ENCODE measurements around the gene PNP. TPM values are rescaled to one million over a fixed set of nuclear protein-coding genes. Genes with fewer than 3 reads are reported as not detected.

Gene PNP
- total RNA-seq, 1 experiment from 2014 or later = 97.0 TPM

DNA sequence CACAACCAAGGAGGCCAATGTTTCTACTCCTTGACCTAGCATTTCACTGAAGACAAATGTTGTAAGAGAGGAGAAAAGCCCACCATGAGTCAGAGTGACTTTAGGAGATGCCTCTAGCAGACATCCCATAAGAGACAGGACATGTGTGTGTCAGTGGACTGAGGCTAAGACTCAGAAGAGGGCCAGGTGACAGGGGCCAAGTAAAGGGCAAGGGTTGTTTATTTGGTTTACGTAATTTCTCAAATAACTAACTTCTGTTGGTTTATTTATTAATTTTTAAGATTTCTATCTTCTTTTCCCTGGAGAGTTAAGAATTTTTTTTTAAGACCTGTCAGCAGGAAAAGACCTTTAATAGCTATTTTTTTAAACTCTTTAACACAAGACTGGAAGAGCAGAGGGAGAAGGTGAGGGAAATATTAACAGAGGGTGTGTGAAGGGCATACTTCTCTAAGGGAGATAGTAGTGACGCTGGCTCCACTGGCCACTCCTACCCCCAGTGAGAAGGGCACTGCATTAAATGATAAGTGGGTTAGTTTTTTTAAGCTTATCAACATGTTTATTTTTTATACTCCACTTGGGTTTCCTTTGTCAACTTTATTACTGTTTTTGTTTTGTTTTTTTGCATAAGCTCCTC, 3.4 kb downstream of the PNP start:
- H3K27ac ChIP-seq (ENCODE audit: low read depth, low read length, poor library complexity, severe bottlenecking) = no peak overlapping the region

DNA sequence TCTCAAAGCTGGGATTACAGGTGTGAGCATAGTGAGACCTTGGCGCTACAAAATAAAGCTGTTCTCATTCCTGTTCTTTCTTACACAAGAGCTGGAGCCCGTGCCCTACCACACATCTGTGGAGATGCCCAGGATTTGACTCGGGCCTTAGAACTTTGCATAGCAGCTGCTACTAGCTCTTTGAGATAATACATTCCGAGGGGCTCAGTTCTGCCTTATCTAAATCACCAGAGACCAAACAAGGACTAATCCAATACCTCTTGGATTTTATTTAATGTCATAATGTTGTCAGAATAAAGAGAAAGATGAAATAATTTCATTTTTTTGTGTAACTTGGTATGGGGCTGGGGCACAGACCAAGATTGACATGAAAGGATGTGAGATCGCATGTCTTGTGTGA, 7.6 kb downstream of the PNP start:
- Histone ChIP-seq H3K9me3 (ENCODE audit: low read depth, low read length, poor library complexity, severe bottlenecking) (no peaks in the 10 kb centered on the region), H3K4me3 (ENCODE audit: low read depth, low read length, poor library complexity, severe bottlenecking) (no peak overlapping the region), H3K27me3 (replicated peaks; ENCODE audit: insufficient read depth, low read depth, low read length, poor library complexity) (no peaks in the 10 kb centered on the region), H3K36me3 (ENCODE audit: insufficient read depth, low read length, poor library complexity, severe bottlenecking) (peaks cover 69% of the 10 kb centered on the region), H3K4me1 (ENCODE audit: insufficient read depth, low read length, poor library complexity, severe bottlenecking) (peaks cover 3% of the 10 kb centered on the region), H3K27ac (ENCODE audit: low read depth, low read length, poor library complexity, severe bottlenecking) (no peak overlapping the region)
- ChIA-PET CTCF (no interaction called here), POLR2A (ENCODE audit: low non-redundant PET) (no interaction called here)
- TF ChIP-seq EZH2 (IDR thresholded peaks at IDR 0.05; ENCODE audit: borderline replicate concordance, low read depth, low read length, poor library complexity, severe bottlenecking) = no peak
- TF ChIP-seq, protein P1, sequence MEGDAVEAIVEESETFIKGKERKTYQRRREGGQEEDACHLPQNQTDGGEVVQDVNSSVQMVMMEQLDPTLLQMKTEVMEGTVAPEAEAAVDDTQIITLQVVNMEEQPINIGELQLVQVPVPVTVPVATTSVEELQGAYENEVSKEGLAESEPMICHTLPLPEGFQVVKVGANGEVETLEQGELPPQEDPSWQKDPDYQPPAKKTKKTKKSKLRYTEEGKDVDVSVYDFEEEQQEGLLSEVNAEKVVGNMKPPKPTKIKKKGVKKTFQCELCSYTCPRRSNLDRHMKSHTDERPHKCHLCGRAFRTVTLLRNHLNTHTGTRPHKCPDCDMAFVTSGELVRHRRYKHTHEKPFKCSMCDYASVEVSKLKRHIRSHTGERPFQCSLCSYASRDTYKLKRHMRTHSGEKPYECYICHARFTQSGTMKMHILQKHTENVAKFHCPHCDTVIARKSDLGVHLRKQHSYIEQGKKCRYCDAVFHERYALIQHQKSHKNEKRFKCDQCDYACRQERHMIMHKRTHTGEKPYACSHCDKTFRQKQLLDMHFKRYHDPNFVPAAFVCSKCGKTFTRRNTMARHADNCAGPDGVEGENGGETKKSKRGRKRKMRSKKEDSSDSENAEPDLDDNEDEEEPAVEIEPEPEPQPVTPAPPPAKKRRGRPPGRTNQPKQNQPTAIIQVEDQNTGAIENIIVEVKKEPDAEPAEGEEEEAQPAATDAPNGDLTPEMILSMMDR (conservative IDR thresholded peaks at IDR 0.05; ENCODE audit: low read depth, low read length) = no peak
- BruUV-seq (replicated peaks) = no TSS peak
- intact Hi-C loops (cut with micrococcal nuclease; ENCODE audit: unreplicated experiment) = no loop called here
- DNase-seq (ENCODE audit: low spot score) = no peak

More for the DNA sequence above, 3.4 kb downstream of the PNP start:
- intact Hi-C loops (cut with micrococcal nuclease; ENCODE audit: unreplicated experiment) = no loop called here
- H3K27me3 ChIP-seq (replicated peaks; ENCODE audit: insufficient read depth, low read depth, low read length, poor library complexity) = no peaks in the 10 kb centered on the region
- no TSS peak for BruUV-seq (replicated peaks)
- POLR2A ChIA-PET (ENCODE audit: low non-redundant PET) = interaction anchor here (0.7 kb wide), 1 partner anchor 37 kb away, joined by 3 read pairs; no protein-coding TSS in a partner anchor
- H3K9me3 ChIP-seq (ENCODE audit: low read depth, low read length, poor library complexity, severe bottlenecking) = no peaks in the 10 kb centered on the region
- H3K4me3 ChIP-seq (ENCODE audit: low read depth, low read length, poor library complexity, severe bottlenecking) = no peak overlapping the region
- TF ChIP-seq, protein P1 (conservative IDR thresholded peaks at IDR 0.05; ENCODE audit: low read depth, low read length) = no peak
- TF ChIP-seq EZH2 (IDR thresholded peaks at IDR 0.05; ENCODE audit: borderline replicate concordance, low read depth, low read length, poor library complexity, severe bottlenecking) = no peak
- peaks cover 9% of the 10 kb centered on the region for H3K4me1 ChIP-seq (ENCODE audit: insufficient read depth, low read length, poor library complexity, severe bottlenecking)
- H3K36me3 ChIP-seq (ENCODE audit: insufficient read depth, low read length, poor library complexity, severe bottlenecking) = peaks cover 61% of the 10 kb centered on the region
- DNase-seq (ENCODE audit: low spot score) = no peak
- CTCF ChIA-PET = no interaction called here

DNA sequence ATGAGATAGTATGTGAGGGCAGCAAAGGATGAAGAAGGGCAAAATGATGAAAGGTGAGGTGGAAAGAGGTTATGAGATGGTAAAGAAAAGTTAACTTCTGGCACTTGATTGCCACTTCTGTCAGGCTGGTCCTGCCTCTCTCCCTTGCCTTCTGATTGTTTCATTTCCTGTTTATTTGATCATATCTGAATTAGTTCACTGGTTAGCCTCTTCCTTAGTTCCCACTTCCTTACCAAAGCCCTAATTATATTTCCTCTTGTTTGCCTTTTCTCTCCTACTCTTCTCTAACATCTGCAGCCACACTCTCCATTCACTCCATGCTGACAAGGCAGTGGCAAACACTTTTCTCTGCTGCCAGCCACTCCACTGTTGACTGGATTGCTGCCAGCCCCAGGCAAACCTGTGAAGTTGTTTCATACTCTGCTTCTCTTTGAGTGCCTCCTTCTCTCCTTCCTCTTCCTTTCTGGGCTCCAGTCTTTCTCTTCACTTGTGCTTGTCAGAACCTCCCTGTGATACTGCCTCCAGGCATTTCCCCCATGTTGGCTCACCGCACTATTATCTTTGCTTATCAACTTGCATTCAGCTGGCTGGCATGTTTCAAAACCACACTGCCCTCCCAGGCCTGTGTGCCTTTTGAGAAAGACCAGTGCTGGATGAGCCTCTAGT, 8.1 kb downstream of the PNP start:
- Histone ChIP-seq H3K36me3 (ENCODE audit: insufficient read depth, low read length, poor library complexity, severe bottlenecking) (peaks cover 63% of the 10 kb centered on the region), H3K9me3 (ENCODE audit: low read depth, low read length, poor library complexity, severe bottlenecking) (no peaks in the 10 kb centered on the region), H3K27ac (ENCODE audit: low read depth, low read length, poor library complexity, severe bottlenecking) (no peak overlapping the region), H3K4me1 (ENCODE audit: insufficient read depth, low read length, poor library complexity, severe bottlenecking) (no peaks in the 10 kb centered on the region), H3K4me3 (ENCODE audit: low read depth, low read length, poor library complexity, severe bottlenecking) (no peak overlapping the region), H3K27me3 (replicated peaks; ENCODE audit: insufficient read depth, low read depth, low read length, poor library complexity) (no peaks in the 10 kb centered on the region)
- ChIA-PET POLR2A (ENCODE audit: low non-redundant PET) (no interaction called here), CTCF (no interaction called here)
- intact Hi-C loops (cut with micrococcal nuclease; ENCODE audit: unreplicated experiment) = no loop called here
- BruUV-seq (replicated peaks) = no TSS peak
- no peak for TF ChIP-seq EZH2 (IDR thresholded peaks at IDR 0.05; ENCODE audit: borderline replicate concordance, low read depth, low read length, poor library complexity, severe bottlenecking)
- TF ChIP-seq, protein P1 (conservative IDR thresholded peaks at IDR 0.05; ENCODE audit: low read depth, low read length) = no peak
- no peak for DNase-seq (ENCODE audit: low spot score)

All from A673 (cell line).